Measurements from ENCODE around the gene ISL1. TPM values are rescaled to one million over a fixed set of nuclear protein-coding genes. Genes with fewer than 3 reads are reported as not detected.

ISL1 gene
- total RNA-seq, 1 donor from 2014 or later, result not detected

GRCh38 chr5:51416149-51416548, 32.9 kb downstream of the ISL1 start:
- intact Hi-C loops (cut with micrococcal nuclease), result no loop called here
- no peak for DNase-seq
- ATAC-seq, result no peak

- ATAC-seq, result no peak
- DNase-seq, result no peak
- intact Hi-C loops (cut with micrococcal nuclease), result no loop called here
Measured at GRCh38 chr5:51433052-51433710, 49.9 kb downstream of the ISL1 start.

DNA sequence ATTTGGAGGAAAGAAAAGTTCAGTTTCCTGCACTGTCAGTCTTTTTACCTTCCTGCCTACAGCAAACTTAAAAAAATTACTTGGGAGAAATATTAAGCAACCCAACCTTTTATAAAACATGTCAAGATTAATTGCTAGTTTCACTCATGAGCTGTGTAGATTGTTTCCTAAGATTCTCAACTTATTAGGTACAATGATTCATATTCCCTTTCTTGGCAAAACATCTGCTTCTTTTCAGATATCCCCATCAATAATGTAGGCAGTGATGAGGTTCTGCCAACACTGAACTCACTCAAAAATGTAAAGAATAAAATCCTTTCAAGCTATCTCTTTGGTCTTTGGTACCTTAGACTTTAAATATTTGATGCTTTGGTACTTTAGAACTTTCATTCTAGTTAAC, 56.0 kb downstream of the ISL1 start:
- DNase-seq (no peak), ATAC-seq (no peak)
- intact Hi-C loops (cut with micrococcal nuclease), result no loop called here
